Hematopoietic multipotent progenitor cell treated with erythropoietin and hydrocortisone succinate and interleukin-3 and kit ligand, for 17 days (in vitro differentiated cells): ENCODE measurements around the gene NCOA7.
"Not testable (repeated sequence)": the region's sequence is repeated elsewhere in the genome, so short reads cannot be mapped to it uniquely, and the experiment has no call there.

Source experiments
- DNase-seq: peaks from one replicate; pipeline ENCODE4 v3.0.0-alpha.2; 2015; ENCODE audit warnings: low spot score

NCOA7 gene

GRCh38 chr6:125754566-125754965, 36.2 kb upstream of the NCOA7 start:
- no peak for DNase-seq

- DNase-seq, result no peak
These were observed 31.4 kb upstream of the NCOA7 start for GRCh38 chr6:125759184-125759902.

GRCh38 chr6:125759959-125760457, 30.8 kb upstream of the NCOA7 start:
- DNase-seq, result no peak

DNA sequence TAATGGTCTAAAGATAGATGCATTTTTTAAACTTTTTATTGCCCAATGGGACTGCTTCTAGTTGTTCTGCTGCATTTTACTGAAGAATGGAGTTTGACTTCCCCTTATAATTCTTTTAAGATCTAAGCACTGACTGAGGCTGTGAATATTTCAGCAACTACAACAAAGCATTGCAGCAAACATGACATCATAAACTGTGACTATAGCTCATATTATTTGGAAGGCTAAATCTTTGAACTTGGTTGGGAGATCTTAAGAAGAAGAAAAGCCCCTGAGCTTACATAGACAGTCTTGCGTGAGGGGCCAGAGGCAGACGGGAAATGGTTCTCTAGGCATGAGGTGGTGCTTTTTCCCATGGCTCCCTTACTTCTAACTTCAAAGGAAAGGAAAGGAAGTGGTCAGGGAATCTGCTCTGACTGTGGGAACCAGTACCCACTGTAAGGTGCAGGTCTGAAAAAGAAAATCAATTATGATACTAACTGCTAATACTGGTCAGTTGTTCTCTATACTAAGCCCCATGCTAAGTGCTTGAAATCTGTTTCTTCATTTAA, 26.6 kb upstream of the NCOA7 start:
- no peak for DNase-seq

DNA sequence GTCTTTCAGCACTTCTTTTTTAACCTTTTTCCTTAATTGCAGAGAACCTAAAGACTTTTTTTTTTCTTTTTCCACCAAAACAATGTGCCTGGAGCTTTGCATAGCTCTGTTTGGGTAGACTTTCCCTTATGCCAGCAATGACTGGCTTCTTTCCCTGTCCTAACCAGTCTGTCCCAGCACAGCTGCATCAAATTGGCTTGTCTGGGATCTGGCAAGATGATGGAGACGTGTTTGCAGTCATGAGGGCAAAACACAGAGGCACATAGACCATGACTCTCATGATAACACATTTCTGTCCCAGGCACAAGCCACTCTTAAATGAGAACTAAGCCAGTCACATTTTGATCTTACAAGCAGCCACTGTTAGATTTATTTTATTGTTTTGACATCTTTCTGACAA, 24.8 kb upstream of the NCOA7 start:
- no peak for DNase-seq

DNA sequence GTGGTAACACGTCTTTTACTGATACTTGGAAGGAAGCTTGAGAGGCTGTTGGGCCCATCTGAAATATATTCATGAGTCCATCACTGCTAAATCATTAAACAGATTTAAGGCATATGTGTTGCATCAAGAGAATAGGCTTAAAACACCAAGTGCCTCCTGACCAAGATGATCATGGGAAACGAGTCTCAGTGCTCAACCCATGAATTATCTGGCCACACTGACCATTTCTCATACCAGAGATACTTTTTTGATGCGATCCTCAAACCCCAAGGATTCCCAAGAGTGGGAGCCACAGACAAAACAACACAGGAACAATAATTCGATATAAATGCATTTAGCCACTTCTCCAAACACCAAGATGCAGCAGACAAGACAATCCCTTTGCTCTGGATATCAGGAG, 24.1 kb upstream of the NCOA7 start:
- DNase-seq, result no peak

- no peak for DNase-seq
These were observed 21.5 kb upstream of the NCOA7 start for GRCh38 chr6:125769147-125769783.

DNA sequence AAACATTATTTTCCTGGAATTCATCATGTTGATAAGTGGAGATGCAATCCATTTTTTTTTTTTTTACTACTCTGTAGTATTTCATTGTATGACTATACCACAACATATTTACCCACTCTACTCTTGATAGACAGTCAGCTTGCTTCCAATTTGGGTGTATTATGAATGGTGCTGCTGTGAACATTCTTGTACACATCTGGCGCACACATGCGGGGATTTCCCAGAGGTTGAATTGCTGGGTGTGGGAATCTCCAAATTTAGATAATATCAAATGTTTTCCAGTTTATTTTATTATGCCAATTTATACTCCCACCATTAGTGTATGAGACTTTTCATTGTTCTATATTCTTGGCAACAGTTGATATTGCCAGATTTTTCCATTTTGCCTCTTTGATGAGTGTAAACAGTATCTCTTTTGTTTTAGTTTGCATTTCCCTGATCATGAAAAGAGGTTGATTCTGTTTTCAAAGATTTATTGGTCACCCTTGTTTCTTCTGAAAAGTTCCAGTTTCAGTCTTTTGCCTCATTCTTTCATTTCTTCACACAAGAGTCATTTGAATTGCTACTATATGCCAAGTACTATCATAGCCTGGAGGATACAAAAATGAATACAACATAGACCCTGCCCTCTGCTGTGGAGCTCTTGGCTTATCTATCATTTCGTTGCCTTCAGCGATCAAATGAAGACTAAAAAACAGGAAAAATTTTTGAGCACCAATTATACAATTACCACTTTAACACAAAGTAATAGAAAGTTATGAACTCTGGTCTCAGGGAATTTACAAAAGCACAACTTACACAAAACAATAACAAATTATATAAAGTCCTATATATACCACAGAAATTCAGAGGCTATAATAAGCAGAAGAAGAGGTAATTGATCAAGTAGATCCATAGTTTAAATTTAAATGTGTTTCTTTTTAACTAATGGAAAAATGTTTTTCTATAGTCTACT, 17.1 kb upstream of the NCOA7 start:
- no peak for DNase-seq

DNA sequence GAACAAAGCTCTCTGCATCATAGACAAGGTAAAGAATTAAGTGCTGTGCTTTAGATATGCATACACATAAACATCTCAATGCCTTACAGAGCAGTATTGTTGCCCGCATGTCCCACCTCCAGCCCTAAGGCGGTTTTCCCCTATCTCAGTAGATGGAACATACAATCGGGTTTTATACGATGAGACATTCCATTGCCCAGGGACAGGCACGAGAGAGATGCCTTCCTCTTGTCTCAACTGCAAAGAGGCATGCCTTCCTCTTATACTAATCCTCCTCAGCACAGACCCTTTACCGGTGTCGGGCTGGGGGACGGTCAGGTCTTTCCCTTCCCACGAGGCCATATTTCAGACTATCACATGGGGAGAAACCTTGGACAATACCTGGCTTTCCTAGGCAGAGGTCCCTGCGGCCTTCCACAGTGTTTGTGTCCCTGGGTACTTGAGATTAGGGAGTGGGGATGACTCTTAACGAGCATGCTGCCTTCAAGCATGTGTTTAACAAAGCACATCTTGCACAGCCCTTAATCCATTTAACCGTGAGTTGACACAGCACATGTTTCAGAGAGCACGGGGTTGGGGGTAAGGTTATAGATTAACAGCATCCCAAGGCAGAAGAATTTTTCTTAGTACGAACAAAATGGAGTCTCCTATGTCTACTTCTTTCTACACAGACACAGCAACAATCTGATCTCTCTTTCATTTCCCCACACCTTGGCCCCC, 14.5 kb upstream of the NCOA7 start:
- DNase-seq, result not testable (repeated sequence)

DNA sequence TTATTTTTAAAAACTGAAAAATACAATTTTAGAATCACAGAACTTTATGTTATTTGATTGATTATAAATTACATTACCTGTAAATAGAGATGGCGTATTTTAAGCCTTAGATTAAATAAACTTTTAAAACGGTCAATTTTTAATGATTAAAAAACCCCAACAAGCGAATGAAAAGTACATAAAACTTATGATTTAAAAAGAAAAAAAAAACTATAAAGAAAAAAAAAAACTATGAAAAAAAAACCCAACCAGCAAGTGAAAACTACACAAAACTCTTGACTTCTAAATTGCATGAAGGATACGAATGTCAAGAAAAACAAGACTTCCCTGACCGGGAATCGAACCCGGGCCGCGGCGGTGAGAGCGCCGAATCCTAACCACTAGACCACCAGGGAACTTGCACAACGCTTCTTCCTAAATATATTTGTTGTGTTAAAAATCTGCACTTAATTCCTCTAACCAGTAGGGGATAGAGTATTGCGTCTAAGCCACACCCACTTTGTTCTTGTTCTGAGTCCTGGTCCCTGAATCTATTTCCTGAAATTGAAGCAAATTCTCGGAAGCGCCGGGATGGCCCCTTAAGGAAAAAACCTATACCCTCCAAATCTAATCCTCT, 10.7 kb upstream of the NCOA7 start:
- peak; percentile 95 for DNase-seq

- peak; percentile 82 for DNase-seq
These were observed 10.0 kb upstream of the NCOA7 start for GRCh38 chr6:125780540-125781313.

DNA sequence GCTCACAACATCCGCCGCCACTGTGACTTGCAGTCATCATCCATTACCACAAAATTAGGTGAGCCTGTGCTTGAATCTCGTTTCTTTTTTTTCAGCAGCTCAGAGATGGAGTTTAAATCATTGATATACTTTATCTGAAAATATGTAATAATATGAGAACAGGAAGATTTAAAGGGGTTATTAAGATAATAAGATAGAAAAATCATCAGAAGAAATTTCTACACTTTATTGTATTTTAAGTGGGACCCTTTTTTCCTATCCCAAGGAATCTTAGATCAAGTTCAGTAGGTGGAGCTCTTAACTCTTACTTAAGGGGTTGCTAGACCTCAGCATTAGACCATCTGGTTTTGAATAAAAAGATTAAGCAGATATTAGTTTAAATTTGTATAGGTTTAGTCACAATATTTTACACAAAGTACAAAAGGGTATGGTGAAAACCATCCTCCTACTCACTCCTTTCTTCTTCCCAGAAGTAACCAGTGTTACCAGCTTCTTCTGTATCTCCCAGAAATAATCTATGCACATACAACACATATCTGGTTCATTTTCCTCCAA, 9.4 kb upstream of the NCOA7 start:
- DNase-seq, result peak; percentile 59

DNA sequence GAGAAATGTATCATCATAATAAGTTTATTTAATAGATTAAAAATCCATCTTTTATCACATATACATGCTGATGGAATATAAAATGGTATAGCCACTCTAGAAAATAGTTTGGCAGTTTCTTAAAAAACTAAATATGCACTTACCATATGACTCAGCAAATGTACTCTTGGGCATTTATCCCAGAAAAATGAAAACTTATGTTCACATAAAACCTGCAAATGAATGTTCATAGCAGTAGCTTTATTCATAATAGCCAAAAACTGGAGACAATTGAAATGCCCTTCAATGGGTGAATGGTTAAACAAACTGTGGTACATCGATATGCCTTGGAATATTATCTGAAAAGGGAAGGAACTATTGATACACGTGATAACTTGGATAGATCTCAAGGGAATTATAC, 6.4 kb upstream of the NCOA7 start:
- peak; percentile 49 for DNase-seq

GRCh38 chr6:125787791-125788190, 3.0 kb upstream of the NCOA7 start:
- peak; percentile 35 for DNase-seq

DNA sequence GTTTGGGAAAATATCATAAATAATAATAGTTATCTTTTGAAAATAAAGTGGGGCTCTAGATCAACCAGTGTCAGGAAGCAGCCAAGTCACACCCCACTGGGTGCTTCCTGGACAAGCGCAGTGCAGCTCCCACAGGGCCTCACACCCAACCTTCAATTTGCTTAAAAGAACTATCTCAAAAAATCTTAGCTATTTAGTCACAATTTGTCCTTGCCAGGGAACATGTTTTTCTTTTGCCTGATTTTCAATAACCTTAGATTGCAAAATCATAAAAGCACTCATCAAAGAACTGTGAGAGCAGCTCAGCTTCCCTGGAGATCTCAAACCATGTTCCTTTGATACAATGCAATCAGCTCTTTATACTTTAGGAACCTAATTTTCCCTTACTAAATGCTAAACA, 1.6 kb upstream of the NCOA7 start:
- peak; percentile 58 for DNase-seq

GRCh38 chr6:125789576-125790357, 993 bp upstream of the NCOA7 start:
- peak; percentile 84 for DNase-seq

- peak; percentile 65 for DNase-seq
These were observed 525 bp downstream of the NCOA7 start for GRCh38 chr6:125791151-125791819.

- DNase-seq, result no peak
These were observed 1.0 kb downstream of the NCOA7 start for GRCh38 chr6:125791820-125792165.

GRCh38 chr6:125792172-125792571, 1.4 kb downstream of the NCOA7 start:
- DNase-seq, result no peak
